ENCODE measurements around the gene BMP6. TPM values are rescaled to one million over a fixed set of nuclear protein-coding genes. Genes with fewer than 3 reads are reported as not detected.

The BMP6 gene
- total and polyA plus RNA-seq, 2 donors (not counting 3 experiments of a cell fraction or from before 2014, with no cell fraction given) = 221 to 276 TPM

GRCh38 chr6:7786214-7786661 is 60.3 kb downstream of the BMP6 start:
- no peak overlapping the region for H3K9ac ChIP-seq (replicated peaks; ENCODE audit: extremely low read depth, insufficient read depth, low read length)
- TF ChIP-seq POLR2A (IDR thresholded peaks at IDR 0.05; ENCODE audit: low read depth, low read length) (no peak), JUN (IDR thresholded peaks at IDR 0.05; ENCODE audit: borderline replicate concordance, insufficient read depth, insufficient read length, low read depth) (no peak), CTCF (IDR thresholded peaks at IDR 0.05; ENCODE audit: extremely low read depth in 1 of 2, insufficient read depth in 1 of 2, low read depth in 1 of 2, low read length in 2 of 2) (no peak), POLR2AphosphoS5 (IDR thresholded peaks at IDR 0.05; ENCODE audit: insufficient read depth, low read depth, low read length) (no peak), GATA2 (IDR thresholded peaks at IDR 0.05; ENCODE audit: insufficient read depth, insufficient read length, low read depth, low read length) (no peak), FOS (IDR thresholded peaks at IDR 0.05; ENCODE audit: borderline replicate concordance, insufficient read depth, low read length) (no peak), MYC (IDR thresholded peaks at IDR 0.05; ENCODE audit: low read depth, low read length) (no peak), EZH2 (IDR thresholded peaks at IDR 0.05; ENCODE audit: borderline replicate concordance, low read depth, low read length, severe bottlenecking) (no peak), MAX (IDR thresholded peaks at IDR 0.05; ENCODE audit: insufficient read depth, insufficient read length) (no peak)
- H3K9me3 ChIP-seq (replicated peaks; ENCODE audit: control insufficient read depth, insufficient read depth, low read length) = no peaks in the 10 kb centered on the region
- no peak overlapping the region for H3K4me2 ChIP-seq (ENCODE audit: insufficient read depth, low read length)
- intact Hi-C loops (cut with micrococcal nuclease) (no loop called here), dilution Hi-C loops (cut with MboI; ENCODE audit: extremely low pct_ligation_motif_present, low sequenced_read_pairs) (no loop called here)
- DNase-seq (ENCODE audit: low read depth, low spot score) (no peak), FAIRE-seq (no peak)
- ChIA-PET POLR2A (no interaction called here), CTCF (interaction anchor here (0.6 to 2.2 kb wide), 4 partner anchors 11 to 64 kb away, joined by 3 to 6 read pairs (median 6); no protein-coding TSS in a partner anchor)
- no peak overlapping the region for H3K27ac ChIP-seq (ENCODE audit: insufficient read depth, low read depth, low read length)
- H3K4me3 ChIP-seq (replicated peaks in 1 of 3; ENCODE audit: insufficient read depth in 1 of 3, low read depth in 1 of 3, low read length in 3 of 3) = no peak overlapping the region
- no peaks in the 10 kb centered on the region for H3K9me1 ChIP-seq (replicated peaks; ENCODE audit: control insufficient read depth, extremely low read depth, insufficient read depth, low read length)
- H3K79me2 ChIP-seq (ENCODE audit: control insufficient read depth, insufficient read depth, low read length) = peaks cover 100% of the 10 kb centered on the region
- peaks cover 1 to 7% of the 10 kb centered on the region in 2 experiments for H3K36me3 ChIP-seq (ENCODE audit: control insufficient read depth in 2 of 2, extremely low read depth in 1 of 2, insufficient read depth in 2 of 2, low read length in 2 of 2)
- BruUV-seq (replicated peaks) = no TSS peak
- H3K4me1 ChIP-seq (ENCODE audit: control insufficient read depth, extremely low read depth, insufficient read depth, low read length) = peaks cover 32% of the 10 kb centered on the region
- H2AFZ ChIP-seq (ENCODE audit: low read depth, low read length) = no peak overlapping the region
- no peaks in the 10 kb centered on the region for H3K27me3 ChIP-seq (ENCODE audit: control insufficient read depth in 2 of 2, insufficient read depth in 2 of 2, low read length in 2 of 2)
- H4K20me1 ChIP-seq (replicated peaks; ENCODE audit: control insufficient read depth, extremely low read depth, insufficient read depth, low read length) = peaks cover 50% of the 10 kb centered on the region

All from endothelial cell of umbilical vein (primary cell).